Testis (tissue), 3 donors: ENCODE data around the gene TMEM273. TPM values are rescaled to one million over a fixed set of nuclear protein-coding genes. Genes with fewer than 3 reads are reported as not detected.
A peak's percentile ranks its signal among the peaks of the same experiment; 100 is the strongest.

ENCODE experiments used
- DNase-seq: peaks from one replicate; pipeline ENCODE4 v3.0.0-alpha.2; 2019
- H3K27ac ChIP-seq, 2 donors: fragments of 200-600 bp; sonication (generic); one replicate each; pipeline ENCODE4 v1.5.1; 2019
- H3K27me3 ChIP-seq: fragments of 200-600 bp; sonication (generic); one replicate; pipeline ENCODE4 v1.5.1; 2019
- H3K36me3 ChIP-seq: fragments of 200-600 bp; sonication (generic); one replicate; pipeline ENCODE4 v1.5.1; 2017; ENCODE audit warnings: low read depth; ENCODE audit errors: missing control alignments
- H3K4me1 ChIP-seq: fragments of 200-600 bp; sonication (generic); one replicate; pipeline ENCODE4 v1.5.1; 2019
- H3K4me3 ChIP-seq, 2 donors: fragments of 200-600 bp; sonication (generic); one replicate each; pipeline ENCODE4 v1.5.1; 2017 to 2019
- H3K9me3 ChIP-seq: fragments of 200-600 bp; sonication (generic); one replicate; pipeline ENCODE4 v1.5.1; 2017
- POLR2A ChIP-seq: fragments of 450-650 bp; IDR thresholded peaks from one replicate; pipeline ENCODE4 v1.6.1; 2017; ENCODE audit warnings: antibody characterized with exemption, mild to moderate bottlenecking, moderate library complexity
- WGBS, 2 donors: methylation state at CpG; one replicate each; pipeline ENCODE4 v1.1.5; 2018; 5-methylcytosine and 5-hydroxymethylcytosine counted together
- intact Hi-C: fragments of 100-400 bp; cut with DNase I; formaldehyde crosslinking; loops from one replicate; pipeline ENCODE4 v1.15.1; 2023; ENCODE audit warnings: low total_unique reads
- polyA plus RNA-seq: library from polyadenylated mRNA; stranded (reverse); fragments of 350-450 nt; fragmentation: Illumina TruSeq; extraction: RNeasy Lipid Tissue Mini Kit (QIAGEN cat#74804); gene quantifications from one replicate; pipeline ENCODE4 v1.2.3, GENCODE V29; 2014; ENCODE audit warnings: low read depth, low replicate concordance; ENCODE audit not compliant: insufficient read depth
- total RNA-seq, 2 donors: library from RNA; depleted of rRNA; stranded (reverse); fragments of >200 nt; gene quantifications; one replicate each; pipeline ENCODE4 v1.2.3, GENCODE V29; 2016
- TF ChIP-seq, protein P1 (sequence below), 3 experiments: fragments of 450-650 bp in 2 of 3; fragments of 200-600 bp in 1 of 3; sonication (generic) in 1 of 3; IDR thresholded peaks; one replicate each; pipeline ENCODE4 v1.5.1; 2016 to 2019; ENCODE audit warnings: antibody characterized with exemption in 3 of 3, mild to moderate bottlenecking in 2 of 3, moderate library complexity in 1 of 3

Gene TMEM273
- total and polyA plus RNA-seq, 3 donors from 2014 or later = 4.5 to 8.2 (median 5.3) TPM

DNA sequence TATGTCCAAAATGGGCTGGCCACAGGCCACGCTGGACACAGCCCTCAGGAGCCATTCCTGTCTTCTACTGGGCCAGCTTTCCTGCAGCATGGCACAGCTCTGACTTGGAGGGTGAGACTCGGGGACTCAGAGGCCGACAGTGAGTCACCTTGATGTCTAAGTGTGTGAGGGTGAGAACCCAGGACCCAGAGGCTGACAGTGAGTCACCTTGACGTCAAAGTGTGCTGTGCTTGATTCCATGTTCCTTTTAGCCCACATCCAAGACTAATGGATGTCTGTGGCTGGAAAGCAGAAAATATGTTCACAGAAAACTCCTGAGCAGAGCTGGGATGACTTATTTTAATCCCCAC is 48.4 kb downstream of the TMEM273 start:
- no peak for DNase-seq
- intact Hi-C loops = no loop called here
- WGBS, 2 donors = 88% methylated on average over 4 of the region's 4 CpGs
- Histone ChIP-seq H3K27me3 (no peaks in the 10 kb centered on the region), H3K4me3 (no peak overlapping the region), H3K27ac (peak overlapping the region in 1 of 2 donors; percentile 30), H3K9me3 (no peaks in the 10 kb centered on the region), H3K36me3 (no peaks in the 10 kb centered on the region), H3K4me1 (peaks cover 7% of the 10 kb centered on the region)
- TF ChIP-seq, protein P1, sequence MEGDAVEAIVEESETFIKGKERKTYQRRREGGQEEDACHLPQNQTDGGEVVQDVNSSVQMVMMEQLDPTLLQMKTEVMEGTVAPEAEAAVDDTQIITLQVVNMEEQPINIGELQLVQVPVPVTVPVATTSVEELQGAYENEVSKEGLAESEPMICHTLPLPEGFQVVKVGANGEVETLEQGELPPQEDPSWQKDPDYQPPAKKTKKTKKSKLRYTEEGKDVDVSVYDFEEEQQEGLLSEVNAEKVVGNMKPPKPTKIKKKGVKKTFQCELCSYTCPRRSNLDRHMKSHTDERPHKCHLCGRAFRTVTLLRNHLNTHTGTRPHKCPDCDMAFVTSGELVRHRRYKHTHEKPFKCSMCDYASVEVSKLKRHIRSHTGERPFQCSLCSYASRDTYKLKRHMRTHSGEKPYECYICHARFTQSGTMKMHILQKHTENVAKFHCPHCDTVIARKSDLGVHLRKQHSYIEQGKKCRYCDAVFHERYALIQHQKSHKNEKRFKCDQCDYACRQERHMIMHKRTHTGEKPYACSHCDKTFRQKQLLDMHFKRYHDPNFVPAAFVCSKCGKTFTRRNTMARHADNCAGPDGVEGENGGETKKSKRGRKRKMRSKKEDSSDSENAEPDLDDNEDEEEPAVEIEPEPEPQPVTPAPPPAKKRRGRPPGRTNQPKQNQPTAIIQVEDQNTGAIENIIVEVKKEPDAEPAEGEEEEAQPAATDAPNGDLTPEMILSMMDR (IDR thresholded peaks at IDR 0.05) = no peak
- no peak for TF ChIP-seq POLR2A

DNA sequence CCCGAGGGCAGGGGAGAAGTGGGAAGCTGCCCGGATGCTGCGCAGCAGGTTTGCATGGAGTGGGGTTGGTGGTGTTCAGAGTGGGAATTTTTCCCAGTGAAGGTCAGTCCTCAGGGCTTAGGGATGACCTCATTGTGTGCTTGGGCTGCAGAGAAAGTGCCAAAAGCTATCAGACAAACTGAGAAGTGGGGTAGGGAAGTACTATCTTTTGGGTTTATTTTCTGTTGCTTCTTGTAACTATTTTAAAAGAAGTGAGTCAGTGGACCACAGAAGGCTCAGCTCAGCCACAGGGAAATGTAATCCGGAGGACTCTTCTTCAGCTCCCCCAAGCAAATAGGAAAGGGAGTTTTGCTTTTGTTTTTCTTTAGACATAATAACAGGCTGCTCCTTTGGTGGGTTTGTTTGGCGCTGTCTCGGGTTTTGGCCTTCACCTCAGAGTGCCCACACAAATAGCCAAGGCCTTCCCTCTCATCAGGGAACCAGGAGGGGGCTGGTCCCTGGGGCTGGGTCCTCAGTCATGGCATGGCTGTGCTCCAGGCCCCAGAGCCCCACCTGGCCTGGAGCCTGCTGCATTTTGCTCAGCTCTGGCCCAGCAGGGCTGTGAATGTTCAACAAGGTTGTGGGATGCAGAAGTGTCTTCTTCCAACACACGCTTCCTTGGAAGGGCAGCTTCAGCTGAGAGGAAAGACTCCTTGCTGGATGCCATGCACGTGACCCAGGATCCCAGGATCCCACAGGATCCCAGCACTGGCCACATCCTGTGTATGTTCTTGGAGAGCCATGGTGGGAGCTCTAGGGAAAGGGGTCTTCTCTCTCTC is 49.0 kb downstream of the TMEM273 start:
- intact Hi-C loops = no loop called here
- Histone ChIP-seq H3K36me3 (no peaks in the 10 kb centered on the region), H3K4me1 (peaks cover 7% of the 10 kb centered on the region), H3K27ac (peak overlapping the region in 1 of 2 donors; percentile 30), H3K4me3 (no peak overlapping the region), H3K9me3 (no peaks in the 10 kb centered on the region), H3K27me3 (no peaks in the 10 kb centered on the region)
- TF ChIP-seq POLR2A = no peak
- TF ChIP-seq, protein P1 (IDR thresholded peaks at IDR 0.05) = no peak
- no peak for DNase-seq
- WGBS, 2 donors = 39 to 48% methylated on average over 6 to 8 of the region's 8 CpGs

DNA sequence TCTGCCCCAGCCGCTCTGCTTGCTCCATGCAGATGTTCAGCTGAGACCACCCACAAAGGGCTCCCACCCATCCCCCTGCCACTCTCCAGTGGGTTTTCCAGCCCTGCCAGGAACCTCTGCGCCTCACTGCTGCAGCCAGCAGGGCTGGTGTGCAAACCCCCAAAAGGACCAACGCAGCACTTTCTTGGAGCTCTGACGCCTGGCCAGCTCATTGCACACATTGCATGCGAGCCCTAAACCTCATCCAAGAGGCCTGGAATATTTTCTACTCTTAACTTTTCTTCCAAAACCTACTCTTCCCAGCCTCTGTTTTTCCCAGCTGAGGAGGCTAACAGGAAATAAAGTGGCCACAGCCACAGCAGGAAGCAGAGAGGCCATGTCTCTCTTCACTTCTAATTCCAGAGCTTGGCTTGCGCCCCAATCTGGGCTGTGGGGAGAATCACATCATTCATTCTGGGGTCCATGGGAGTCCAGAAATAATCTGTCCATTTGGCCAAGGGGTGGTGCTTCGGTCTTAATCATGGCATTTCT is 49.8 kb downstream of the TMEM273 start:
- no peak for DNase-seq
- intact Hi-C loops = no loop called here
- no peaks in the 10 kb centered on the region for H3K9me3 ChIP-seq
- WGBS, 2 donors = 81 to 91% methylated on average over 7 of the region's 7 CpGs
- no peak for TF ChIP-seq POLR2A
- no peaks in the 10 kb centered on the region for H3K36me3 ChIP-seq
- H3K4me3 ChIP-seq = no peak overlapping the region
- peaks cover 7% of the 10 kb centered on the region for H3K4me1 ChIP-seq
- H3K27ac ChIP-seq = no peak overlapping the region
- H3K27me3 ChIP-seq = no peaks in the 10 kb centered on the region

DNA sequence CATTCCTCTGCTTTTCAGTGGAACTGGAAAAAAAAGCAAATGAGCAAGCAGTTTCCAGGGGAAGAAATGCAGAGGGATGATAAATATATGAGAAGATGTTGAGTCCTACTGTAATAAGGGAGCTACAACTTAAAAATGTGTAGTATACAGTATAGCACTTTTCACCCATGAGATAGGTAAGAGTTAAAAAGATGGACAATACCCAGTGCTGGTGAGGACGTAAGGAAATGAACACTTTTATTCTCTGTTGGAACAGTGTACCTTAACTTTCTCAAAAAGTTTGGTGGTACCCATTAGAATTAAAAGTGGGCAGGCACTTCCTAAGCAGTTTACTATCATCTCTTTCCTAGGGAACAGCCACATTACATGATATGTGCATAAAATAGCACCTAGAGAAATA is 51.7 kb downstream of the TMEM273 start:
- Histone ChIP-seq H3K27me3 (no peaks in the 10 kb centered on the region), H3K9me3 (no peaks in the 10 kb centered on the region), H3K4me1 (peaks cover 7% of the 10 kb centered on the region), H3K4me3 (no peak overlapping the region), H3K27ac (peak overlapping the region in 1 of 2 donors; percentile 23), H3K36me3 (no peaks in the 10 kb centered on the region)
- intact Hi-C loops = no loop called here
- no peak for DNase-seq
- no peak for TF ChIP-seq POLR2A
- TF ChIP-seq, protein P1 (IDR thresholded peaks at IDR 0.05) = no peak
- 58 to 63% methylated on average over 1 of the region's 1 CpG for WGBS, 2 donors

DNA sequence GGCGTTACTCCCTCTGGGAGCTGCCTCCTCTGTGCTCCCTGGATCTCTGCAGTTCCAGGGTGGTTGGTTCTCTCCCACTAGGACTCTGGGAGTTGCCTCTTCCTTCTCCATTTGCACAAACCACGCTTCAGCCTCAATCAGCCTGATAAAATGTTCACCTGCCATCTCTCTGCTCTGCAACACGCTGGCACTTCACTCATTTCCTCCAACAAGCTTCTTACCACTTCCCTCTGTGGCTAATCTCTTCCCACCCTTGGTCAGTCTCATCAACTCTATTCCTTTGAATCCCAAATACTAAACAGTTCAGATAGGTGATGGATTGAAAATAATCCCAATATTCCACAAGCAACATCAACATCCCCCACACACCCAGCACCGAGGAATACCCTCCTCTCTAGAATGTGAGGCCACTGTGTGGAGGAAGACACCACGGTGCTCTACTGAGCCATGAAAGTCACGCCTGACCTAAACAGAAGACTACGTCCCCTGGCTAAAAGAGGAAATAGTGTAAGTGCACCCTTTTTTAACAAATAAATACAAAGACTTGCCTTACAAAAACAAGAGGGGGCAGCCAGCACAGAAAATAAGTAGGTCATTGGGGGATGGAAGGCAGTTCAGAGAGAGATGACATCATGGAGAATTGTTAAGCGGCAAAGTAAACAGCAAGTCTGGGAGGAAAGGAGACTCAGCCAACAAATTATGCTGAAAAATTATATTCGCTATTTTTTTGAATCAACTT is 52.4 kb downstream of the TMEM273 start:
- no peak overlapping the region for H3K4me3 ChIP-seq
- TF ChIP-seq, protein P1 (IDR thresholded peaks at IDR 0.05) = no peak
- no peak for TF ChIP-seq POLR2A
- H3K27ac ChIP-seq = no peak overlapping the region
- intact Hi-C loops = no loop called here
- H3K27me3 ChIP-seq = no peaks in the 10 kb centered on the region
- DNase-seq = no peak
- H3K9me3 ChIP-seq = no peaks in the 10 kb centered on the region
- H3K4me1 ChIP-seq = peaks cover 7% of the 10 kb centered on the region
- WGBS, 2 donors = 68 to 72% methylated on average over 9 of the region's 9 CpGs
- no peaks in the 10 kb centered on the region for H3K36me3 ChIP-seq
